Esophagus muscularis mucosa (tissue), 4 donors: Measurements from ENCODE around the gene SEMA5B.

Experiments
- EP300 ChIP-seq: sonication (generic); formaldehyde crosslinking; IDR thresholded peaks from one replicate; pipeline ENCODE4 v1.6.1; 2017; ENCODE audit warnings: antibody characterized with exemption
- POLR2A ChIP-seq: fragments of 450-650 bp; IDR thresholded peaks from one replicate; pipeline ENCODE4 v1.6.1; 2017; ENCODE audit warnings: antibody characterized with exemption, moderate library complexity, mild to moderate bottlenecking, low read depth
- POLR2AphosphoS5 ChIP-seq, 2 donors: sonication (generic); formaldehyde crosslinking; IDR thresholded peaks; one replicate each; pipeline ENCODE4 v1.6.1; 2017; ENCODE audit warnings: antibody characterized with exemption in 2 of 2
- TF ChIP-seq, protein P1 (sequence below), 3 experiments: fragments of 200-600 bp in 2 of 3; fragments of 450-650 bp in 1 of 3; sonication (generic) in 2 of 3; IDR thresholded peaks; one replicate each; pipeline ENCODE4 v1.5.1; 2017 to 2019; ENCODE audit warnings: antibody characterized with exemption in 3 of 3, mild to moderate bottlenecking in 2 of 3, moderate library complexity in 1 of 3

DNA sequence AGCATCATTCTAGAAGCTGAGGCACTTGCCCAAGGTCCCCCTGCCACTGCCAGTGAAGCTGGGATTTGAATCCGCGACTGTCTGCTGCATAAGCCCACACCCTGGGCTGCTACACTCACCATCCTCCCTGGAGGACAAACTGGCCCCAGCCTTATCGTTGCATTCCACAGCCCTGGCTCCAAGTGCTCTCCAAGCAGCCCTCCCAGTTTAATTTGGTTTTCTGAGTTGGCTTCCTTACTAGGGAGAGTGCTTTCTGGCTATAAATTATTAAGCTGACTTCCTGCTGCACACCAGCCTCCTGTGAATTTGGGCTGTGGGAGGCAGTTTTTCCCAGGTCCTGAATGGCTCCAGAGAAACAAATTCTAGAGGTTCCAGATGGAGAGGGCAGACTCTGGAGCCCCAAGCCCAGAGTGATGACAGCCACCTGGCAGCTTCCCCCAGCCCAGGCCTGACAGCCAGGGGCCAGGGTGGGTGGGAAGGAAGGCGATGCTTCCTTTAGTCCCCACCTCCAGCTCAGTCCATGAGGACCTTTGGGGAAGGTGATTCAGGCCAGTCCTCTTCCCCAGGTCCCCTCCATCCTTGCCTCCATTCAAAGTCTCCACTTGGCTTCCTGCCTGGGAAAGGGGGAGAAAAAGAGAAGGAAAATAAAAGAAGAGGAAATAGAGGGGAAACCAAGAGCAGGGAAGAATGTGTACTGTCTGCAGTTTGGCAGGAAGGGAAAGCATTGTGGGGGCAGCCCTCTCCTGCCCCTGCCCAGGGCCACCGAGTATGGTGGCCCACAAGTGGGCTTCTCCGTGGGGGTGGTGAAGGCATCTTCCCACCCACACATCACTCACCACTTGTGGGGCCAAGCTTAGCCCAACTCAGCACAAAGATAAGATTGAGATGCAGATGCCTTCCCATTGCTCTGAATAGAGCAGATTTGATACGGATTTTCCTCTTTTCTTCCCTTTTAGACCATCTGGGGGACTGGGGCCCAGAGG, 69.6 kb downstream of the SEMA5B start:
- no peak for TF ChIP-seq POLR2A
- no peak for TF ChIP-seq POLR2AphosphoS5 (IDR thresholded peaks at IDR 0.05)
- TF ChIP-seq, protein P1, sequence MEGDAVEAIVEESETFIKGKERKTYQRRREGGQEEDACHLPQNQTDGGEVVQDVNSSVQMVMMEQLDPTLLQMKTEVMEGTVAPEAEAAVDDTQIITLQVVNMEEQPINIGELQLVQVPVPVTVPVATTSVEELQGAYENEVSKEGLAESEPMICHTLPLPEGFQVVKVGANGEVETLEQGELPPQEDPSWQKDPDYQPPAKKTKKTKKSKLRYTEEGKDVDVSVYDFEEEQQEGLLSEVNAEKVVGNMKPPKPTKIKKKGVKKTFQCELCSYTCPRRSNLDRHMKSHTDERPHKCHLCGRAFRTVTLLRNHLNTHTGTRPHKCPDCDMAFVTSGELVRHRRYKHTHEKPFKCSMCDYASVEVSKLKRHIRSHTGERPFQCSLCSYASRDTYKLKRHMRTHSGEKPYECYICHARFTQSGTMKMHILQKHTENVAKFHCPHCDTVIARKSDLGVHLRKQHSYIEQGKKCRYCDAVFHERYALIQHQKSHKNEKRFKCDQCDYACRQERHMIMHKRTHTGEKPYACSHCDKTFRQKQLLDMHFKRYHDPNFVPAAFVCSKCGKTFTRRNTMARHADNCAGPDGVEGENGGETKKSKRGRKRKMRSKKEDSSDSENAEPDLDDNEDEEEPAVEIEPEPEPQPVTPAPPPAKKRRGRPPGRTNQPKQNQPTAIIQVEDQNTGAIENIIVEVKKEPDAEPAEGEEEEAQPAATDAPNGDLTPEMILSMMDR (IDR thresholded peaks at IDR 0.05), result no peak
- TF ChIP-seq EP300, result no peak
